Measurements from ENCODE around the gene DCC.

Gene DCC

GRCh38 chr18:52342456-52342855 is 2.5 kb downstream of the DCC start:
- no peak overlapping the region for H3K27ac ChIP-seq (ENCODE audit: low read depth, low read length)
- no peak for TF ChIP-seq EZH2phosphoT487 (IDR thresholded peaks at IDR 0.05; ENCODE audit: borderline replicate concordance, low read length)
- TF ChIP-seq CTCF (IDR thresholded peaks at IDR 0.05; ENCODE audit: low read depth, low read length, poor library complexity, severe bottlenecking) = no peak

GRCh38 chr18:52343138-52343537 is 3.1 kb downstream of the DCC start:
- Histone ChIP-seq H3K27ac (ENCODE audit: low read depth, low read length) (no peak overlapping the region), H3K4me3 (ENCODE audit: low read length) (no peak overlapping the region), H3K79me2 (ENCODE audit: control insufficient read depth, low read length) (no peaks in the 10 kb centered on the region), H3K9me3 (ENCODE audit: control insufficient read depth, insufficient read depth, low read length) (no peaks in the 10 kb centered on the region), H3K36me3 (ENCODE audit: control insufficient read depth, low read length) (no peaks in the 10 kb centered on the region), H3K27me3 (ENCODE audit: control insufficient read depth, low read length) (no peaks in the 10 kb centered on the region), H3K4me1 (ENCODE audit: control insufficient read depth, low read length) (no peaks in the 10 kb centered on the region), H3K4me2 (ENCODE audit: low read length) (no peak overlapping the region), H4K20me1 (ENCODE audit: control insufficient read depth, insufficient read depth, low read depth, low read length) (no peaks in the 10 kb centered on the region), H3K9me2 (replicated peaks; ENCODE audit: control insufficient read depth, low read length) (no peaks in the 10 kb centered on the region), H3F3A (ENCODE audit: control insufficient read depth, insufficient read depth) (no peaks in the 10 kb centered on the region)
- TF ChIP-seq EZH2phosphoT487 (IDR thresholded peaks at IDR 0.05; ENCODE audit: borderline replicate concordance, low read length) (no peak), CTCF (IDR thresholded peaks at IDR 0.05; ENCODE audit: low read depth, low read length, poor library complexity, severe bottlenecking) (no peak)

More at GRCh38 chr18:52342456-52342855, 2.5 kb downstream of the DCC start:
- no peaks in the 10 kb centered on the region for H3K9me3 ChIP-seq (ENCODE audit: control insufficient read depth, insufficient read depth, low read length)
- H3F3A ChIP-seq (ENCODE audit: control insufficient read depth, insufficient read depth) = no peaks in the 10 kb centered on the region
- no peak overlapping the region for H3K4me2 ChIP-seq (ENCODE audit: low read length)
- no peaks in the 10 kb centered on the region for H3K4me1 ChIP-seq (ENCODE audit: control insufficient read depth, low read length)
- H4K20me1 ChIP-seq (ENCODE audit: control insufficient read depth, insufficient read depth, low read depth, low read length) = no peaks in the 10 kb centered on the region
- H3K79me2 ChIP-seq (ENCODE audit: control insufficient read depth, low read length) = no peaks in the 10 kb centered on the region
- no peaks in the 10 kb centered on the region for H3K27me3 ChIP-seq (ENCODE audit: control insufficient read depth, low read length)
- H3K36me3 ChIP-seq (ENCODE audit: control insufficient read depth, low read length) = no peaks in the 10 kb centered on the region
- no peaks in the 10 kb centered on the region for H3K9me2 ChIP-seq (replicated peaks; ENCODE audit: control insufficient read depth, low read length)
- H3K4me3 ChIP-seq (ENCODE audit: low read length) = no peak overlapping the region

- no peak overlapping the region for H3K4me2 ChIP-seq (ENCODE audit: low read length)
- H3K79me2 ChIP-seq (ENCODE audit: control insufficient read depth, low read length) = no peaks in the 10 kb centered on the region
- H3K27me3 ChIP-seq (ENCODE audit: control insufficient read depth, low read length) = no peaks in the 10 kb centered on the region
- H3K27ac ChIP-seq (ENCODE audit: low read depth, low read length) = no peak overlapping the region
- no peaks in the 10 kb centered on the region for H3K4me1 ChIP-seq (ENCODE audit: control insufficient read depth, low read length)
- no peaks in the 10 kb centered on the region for H3K36me3 ChIP-seq (ENCODE audit: control insufficient read depth, low read length)
- TF ChIP-seq CTCF (IDR thresholded peaks at IDR 0.05; ENCODE audit: low read depth, low read length, poor library complexity, severe bottlenecking) = no peak
- TF ChIP-seq EZH2phosphoT487 (IDR thresholded peaks at IDR 0.05; ENCODE audit: borderline replicate concordance, low read length) = no peak
- H3K9me3 ChIP-seq (ENCODE audit: control insufficient read depth, insufficient read depth, low read length) = no peaks in the 10 kb centered on the region
- H3K4me3 ChIP-seq (ENCODE audit: low read length) = no peak overlapping the region
- no peaks in the 10 kb centered on the region for H3F3A ChIP-seq (ENCODE audit: control insufficient read depth, insufficient read depth)
- no peaks in the 10 kb centered on the region for H3K9me2 ChIP-seq (replicated peaks; ENCODE audit: control insufficient read depth, low read length)
- no peaks in the 10 kb centered on the region for H4K20me1 ChIP-seq (ENCODE audit: control insufficient read depth, insufficient read depth, low read depth, low read length)
These were observed 3.8 kb downstream of the DCC start for GRCh38 chr18:52343731-52344340.
